Stimulated activated CD4-positive, alpha-beta T cell treated with anti-CD3 and anti-CD28 coated beads, Interleukin-12 subunit alpha, Interleukin-12 subunit beta, amount 100 ng/mL, for 48 hours (primary cell): ENCODE results near the gene ASB3.
"Not testable (repeated sequence)": the region's sequence is repeated elsewhere in the genome, so short reads cannot be mapped to it uniquely, and the experiment has no call there.

Experiments
- DNase-seq, 3 donors: peaks; one replicate each; pipeline ENCODE4 v3.0.0-alpha.2; 2020; ENCODE audit warnings: low read depth in 2 of 3, low spot score in 1 of 3

Gene ASB3

DNA sequence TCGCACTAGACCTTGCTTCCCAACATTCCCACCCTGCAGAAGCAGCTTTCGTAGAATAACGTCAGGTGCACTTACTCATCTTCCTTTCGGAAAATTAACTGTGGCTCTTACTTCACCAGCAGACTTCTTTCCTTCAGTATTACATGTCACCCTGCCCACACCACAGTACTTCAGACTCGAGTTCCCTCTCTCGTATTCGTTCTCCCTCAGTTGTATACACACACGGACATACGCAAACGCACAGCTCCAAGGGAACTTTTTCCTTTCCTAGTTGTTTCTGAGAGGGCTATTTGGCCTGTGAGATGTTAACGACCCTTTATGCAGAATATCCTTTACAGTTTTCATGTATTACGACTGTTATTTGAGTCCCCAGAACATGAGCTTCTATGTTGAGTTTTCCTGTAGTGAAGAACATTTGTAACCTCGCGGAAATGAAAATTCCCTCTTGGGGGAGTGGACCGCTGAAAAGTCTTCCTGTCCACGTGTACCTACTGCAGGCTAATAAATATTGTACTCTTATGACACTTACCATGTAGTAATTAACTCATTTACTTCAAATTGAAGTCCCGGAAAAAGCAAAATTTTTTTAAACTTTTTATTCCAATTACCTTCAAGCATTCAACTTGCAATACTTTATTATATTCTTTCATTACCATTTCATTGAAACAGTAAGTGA lies 999 bp upstream of the ASB3 start:
- DNase-seq, result no peak

DNA sequence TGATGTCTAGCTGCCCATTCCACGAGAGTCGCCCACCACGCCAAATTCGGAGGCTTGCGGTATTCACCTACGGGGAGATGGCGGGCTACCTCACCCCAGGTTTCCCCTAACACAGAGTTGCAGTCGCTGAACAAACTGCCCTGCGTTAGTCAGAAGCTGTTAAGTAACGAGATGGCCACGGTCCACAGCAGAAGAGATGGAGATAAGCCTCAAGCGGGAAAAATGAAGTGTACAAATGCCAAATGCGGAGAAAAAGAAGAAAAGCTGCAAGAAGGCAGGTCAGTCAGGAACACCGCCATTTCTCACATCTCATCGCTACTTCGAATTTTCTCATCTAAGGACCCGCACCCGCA lies 425 bp downstream of the ASB3 start:
- peak in 1 of 3 donors; percentile 16 for DNase-seq

DNA sequence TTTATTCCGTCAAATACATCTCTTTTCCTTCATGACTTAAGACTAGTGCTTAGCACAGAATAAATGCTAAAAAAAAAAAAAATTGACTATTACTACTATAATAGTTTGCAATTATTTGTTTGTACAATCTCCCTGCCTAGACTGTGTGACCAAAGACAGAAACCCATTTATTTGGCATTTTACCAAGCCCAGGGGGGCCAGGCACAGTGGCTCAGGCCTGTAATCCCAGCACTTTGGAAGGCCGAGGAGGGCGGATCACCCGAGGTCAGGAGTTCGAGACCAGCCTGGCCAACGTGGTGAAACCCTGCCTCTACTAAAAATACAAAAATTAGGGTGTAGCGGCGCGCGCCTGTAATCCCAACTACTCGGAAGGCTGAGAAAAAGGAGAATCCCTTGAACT lies 1.4 kb downstream of the ASB3 start:
- no peak for DNase-seq

DNA sequence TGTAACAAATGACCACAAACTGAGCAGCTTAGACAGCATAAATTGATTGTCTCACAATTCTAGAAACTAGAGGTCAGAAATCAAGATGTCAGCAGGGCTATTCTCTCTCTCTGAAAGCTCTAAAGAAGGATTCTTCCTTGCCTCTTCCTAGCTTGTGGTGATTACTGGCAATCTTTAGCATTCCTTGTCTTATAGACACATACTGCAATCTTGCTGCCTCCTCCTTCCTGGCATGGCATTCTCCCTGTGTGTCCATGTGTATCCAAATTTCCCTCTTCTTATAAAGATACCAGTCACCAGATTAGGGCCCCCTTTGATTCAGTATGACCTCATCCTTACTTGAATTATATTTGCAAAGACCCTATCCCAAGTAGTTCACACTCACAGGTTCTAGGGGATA lies 2.3 kb downstream of the ASB3 start:
- DNase-seq, result no peak

DNA sequence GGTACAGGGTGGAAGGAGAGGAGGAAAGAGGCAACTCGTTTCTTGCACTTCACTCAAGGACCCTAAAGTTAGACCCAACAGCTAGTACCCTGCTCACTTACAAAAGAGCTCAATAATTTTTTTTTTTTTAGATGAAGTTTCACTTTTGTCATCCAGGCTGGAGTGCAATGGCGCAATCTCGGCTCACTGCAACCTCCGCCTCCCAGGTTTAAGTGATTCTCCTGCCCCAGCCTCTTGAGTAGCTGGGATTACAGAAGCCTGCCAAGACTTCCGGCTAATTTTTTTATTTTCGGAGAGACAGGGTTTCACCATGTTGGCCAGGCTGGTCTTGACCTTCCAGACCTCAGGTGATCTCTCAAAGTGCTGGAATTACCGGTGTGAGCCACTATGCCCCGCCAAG lies 4.1 kb downstream of the ASB3 start:
- DNase-seq, result no peak

DNA sequence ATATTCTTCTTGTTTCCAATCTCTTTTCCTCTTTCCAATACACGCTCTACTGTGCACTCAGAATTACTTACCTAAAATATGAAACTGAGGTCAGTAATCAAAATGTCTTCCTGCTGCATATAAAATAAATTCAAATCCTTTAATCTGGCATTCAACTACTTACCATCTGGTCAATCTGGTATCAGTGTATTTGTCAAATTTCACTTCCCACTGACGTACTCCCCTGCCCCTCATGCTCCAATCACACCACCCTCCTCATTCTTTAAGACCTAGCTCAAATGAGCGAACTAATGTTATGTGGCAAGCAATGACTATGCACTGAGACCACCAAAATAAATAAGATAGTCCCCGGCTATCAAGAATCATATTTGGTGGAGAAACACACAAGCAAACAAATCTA lies 6.7 kb downstream of the ASB3 start:
- DNase-seq, result no peak

GRCh38 chr2:53778536-53779162 lies 8.1 kb downstream of the ASB3 start:
- DNase-seq, result no peak

- no peak for DNase-seq
Observed at GRCh38 chr2:53777134-53777533, 9.6 kb downstream of the ASB3 start.

GRCh38 chr2:53770264-53770663 lies 16.5 kb downstream of the ASB3 start:
- no peak for DNase-seq

DNA sequence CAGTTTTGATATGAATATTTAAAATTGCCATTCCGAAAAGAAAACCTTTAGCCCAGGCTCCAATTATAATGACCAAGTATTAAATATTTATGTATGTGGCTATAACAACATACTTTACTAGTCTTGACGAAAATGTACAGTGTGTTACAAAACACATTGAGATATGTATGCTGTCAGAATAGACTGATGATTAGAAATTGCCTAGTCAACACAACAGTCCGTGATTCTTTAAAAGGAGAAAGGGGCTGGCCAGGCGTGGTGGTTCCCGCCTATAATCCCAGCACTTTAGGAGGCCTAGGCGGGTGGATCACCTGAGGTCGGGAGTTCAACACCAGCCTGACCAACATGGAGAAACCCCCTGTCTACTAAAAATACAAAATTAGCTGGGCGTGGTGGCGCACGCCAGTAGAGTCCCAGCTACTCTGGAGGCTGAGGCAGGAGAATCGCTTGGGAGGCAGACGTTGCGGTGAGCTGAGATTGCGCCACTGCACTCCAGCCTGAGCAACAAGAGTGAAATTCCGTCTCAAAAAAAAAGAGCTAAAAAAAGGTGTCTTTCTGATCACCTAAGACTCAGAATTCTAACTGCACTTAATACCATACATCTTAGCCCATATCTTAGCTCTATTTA lies 17.3 kb downstream of the ASB3 start:
- no peak for DNase-seq

DNA sequence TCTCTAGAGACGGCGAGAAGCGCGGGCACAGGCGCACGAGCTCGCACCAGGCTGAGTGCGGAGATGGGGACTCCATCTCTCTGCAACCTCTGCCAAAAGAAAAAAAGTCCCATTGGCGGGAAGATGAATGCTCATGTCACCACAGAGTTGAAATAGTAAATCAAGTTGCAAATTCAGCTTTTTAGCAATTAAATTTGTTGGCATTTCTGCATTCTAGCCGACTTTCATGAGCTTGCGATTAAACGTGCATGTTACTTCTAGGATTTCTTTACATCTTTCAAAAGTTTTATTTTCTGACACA lies 18.6 kb downstream of the ASB3 start:
- DNase-seq, result no peak

DNA sequence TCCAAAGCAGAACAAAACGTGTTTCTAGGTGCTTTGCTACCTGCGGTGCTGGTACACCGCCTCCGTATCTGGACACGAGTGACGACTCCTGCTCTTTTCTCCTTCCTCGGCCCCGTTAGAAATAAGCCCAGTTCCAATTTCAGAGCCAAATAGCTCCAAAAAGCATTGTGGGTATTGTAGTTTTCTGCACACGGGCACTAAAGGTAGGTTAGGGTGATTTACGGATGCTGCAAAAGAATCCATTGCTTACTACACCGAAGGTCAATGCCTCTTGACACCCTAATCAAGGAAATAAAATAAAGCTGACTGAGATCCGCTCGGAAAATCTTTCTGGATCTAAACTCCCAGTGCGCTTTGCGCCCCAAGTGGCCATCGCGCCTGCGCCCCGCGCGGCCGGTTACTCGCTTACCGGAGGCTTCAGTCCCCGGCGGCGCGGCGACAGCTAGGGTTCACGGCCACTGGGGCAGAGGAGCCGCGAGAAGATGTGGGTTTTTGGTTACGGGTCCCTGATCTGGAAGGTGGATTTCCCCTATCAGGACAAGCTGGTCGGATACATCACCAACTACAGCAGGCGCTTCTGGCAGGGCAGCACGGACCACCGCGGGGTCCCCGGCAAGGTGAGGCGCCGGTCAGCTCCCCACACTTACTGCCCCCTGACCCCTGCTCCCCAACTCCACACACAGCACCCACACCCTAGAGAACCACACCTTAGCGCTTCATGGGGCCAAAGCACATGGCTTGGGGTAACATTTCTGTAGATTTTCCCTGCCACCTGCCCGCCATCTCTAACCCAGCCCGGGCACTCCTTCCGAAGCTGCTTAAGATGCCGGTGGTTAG lies 19.1 kb downstream of the ASB3 start, which contains the start of gene CHAC2:
TSS of gene CHAC2 (plus strand) at position 400 of the 837 bp plus-strand sequence. CDS start at position 483, 83 bp downstream.
- DNase-seq, result peak; percentile 77 to 82 (median 82)

DNA sequence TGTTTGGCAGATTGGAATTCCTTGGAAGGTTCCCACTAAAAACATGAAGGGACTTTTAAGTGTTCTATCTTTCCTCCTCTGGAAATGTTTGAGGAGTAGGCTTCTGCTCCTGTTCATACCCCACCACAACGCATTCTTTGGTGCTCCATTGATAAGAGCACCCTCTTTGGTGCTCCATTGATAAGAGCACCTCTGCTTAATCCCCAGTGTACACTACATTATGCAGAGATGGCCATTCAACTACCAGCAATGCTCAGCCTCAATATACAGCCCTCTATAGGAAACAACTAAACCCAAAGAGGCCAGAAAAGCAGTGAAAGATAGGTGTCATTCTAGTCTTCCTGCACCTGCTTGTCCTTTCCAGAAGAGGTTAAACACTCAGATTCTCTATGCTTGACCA lies 21.0 kb downstream of the ASB3 start:
- DNase-seq, result no peak

DNA sequence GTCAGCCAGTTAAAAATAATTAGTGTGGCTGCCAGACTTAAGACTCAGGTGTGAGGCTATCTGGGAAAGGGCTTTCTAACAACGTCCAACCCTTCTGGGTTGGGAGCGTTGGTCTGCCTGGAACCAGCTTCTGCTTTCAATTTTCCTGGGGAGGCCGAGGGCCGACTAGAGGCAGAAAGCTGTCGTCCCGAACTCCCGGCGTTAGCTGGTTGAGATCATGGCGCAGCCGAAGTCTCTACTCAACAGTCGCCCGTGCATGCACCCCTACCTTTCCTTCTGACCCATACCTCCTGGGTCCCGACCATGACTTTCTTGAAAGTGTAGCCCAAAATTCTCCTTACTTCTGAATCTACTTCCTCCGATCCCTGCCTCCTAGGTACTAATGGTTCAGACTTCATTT lies 29.5 kb downstream of the ASB3 start:
- DNase-seq, result not testable (repeated sequence)

DNA sequence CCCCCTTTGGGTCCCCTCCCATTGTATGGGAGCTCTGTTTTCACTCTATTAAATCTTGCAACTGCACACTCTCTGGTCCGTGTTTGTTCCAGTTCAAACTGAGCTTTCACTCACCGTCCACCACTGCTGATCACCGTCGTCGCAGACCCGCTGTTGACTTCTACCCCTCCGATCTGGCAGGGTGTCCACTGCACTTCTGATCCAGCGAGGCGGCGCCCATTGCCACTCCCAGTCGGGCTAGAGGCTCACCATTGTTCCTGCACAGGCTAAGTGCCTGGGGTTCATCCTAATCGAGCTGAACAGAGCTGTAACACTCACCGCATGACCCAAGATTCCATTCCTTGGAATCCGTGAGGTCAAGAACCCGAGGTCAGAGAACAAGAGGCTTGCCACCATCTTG lies 30.1 kb downstream of the ASB3 start:
- no peak for DNase-seq

DNA sequence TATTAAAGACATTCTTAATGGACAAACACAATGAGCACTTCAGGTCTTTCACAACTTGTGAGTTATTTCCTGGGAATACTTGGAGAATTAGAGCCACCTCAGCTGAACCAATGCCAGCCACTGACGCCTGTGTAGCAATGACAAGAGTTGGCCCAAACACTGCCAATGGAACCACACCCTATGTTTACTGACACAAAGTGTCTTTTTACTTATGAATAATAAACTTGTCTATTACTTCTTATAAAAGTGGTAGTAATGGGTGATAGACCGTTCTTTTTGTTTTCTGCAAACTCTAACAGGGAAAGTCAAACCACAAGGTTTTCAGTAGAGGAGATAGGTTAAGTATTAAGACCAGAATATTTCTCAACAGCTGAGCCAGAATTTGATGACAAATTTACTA lies 31.6 kb downstream of the ASB3 start:
- no peak for DNase-seq

DNA sequence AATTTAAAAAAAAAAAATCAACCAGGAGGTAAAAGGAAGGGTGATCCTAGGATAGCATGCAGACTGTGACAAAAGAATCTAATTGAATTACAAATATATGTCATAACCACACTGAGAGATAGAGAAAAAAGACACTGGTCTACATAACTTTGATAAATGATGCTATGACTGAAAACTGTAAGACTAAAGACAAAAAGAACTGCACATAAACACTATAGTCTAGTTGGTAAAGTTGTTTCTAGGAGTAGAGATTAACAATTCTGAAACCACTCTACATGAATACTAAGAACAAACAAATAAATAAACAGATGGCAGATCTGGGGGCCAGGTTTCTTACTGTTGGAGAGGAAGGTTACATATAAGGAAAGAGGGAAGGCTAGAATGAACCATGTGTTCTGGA lies 33.7 kb downstream of the ASB3 start:
- no peak for DNase-seq

- no peak for DNase-seq
Observed at GRCh38 chr2:53752385-53752784, 34.4 kb downstream of the ASB3 start.

GRCh38 chr2:53751728-53752127 lies 35.0 kb downstream of the ASB3 start:
- no peak for DNase-seq

- no peak for DNase-seq
Observed at GRCh38 chr2:53750041-53750768, 36.5 kb downstream of the ASB3 start.

- no peak for DNase-seq
Observed at GRCh38 chr2:53744395-53745065, 42.2 kb downstream of the ASB3 start.
